ENCODE measurements around the gene MS4A4A. TPM values are rescaled to one million over a fixed set of nuclear protein-coding genes. Genes with fewer than 3 reads are reported as not detected.

MS4A4A gene
- polyA plus RNA-seq (2013, experiment 1 of 2) = not detected
- not detected for polyA plus RNA-seq (2013, experiment 2 of 2)

DNA sequence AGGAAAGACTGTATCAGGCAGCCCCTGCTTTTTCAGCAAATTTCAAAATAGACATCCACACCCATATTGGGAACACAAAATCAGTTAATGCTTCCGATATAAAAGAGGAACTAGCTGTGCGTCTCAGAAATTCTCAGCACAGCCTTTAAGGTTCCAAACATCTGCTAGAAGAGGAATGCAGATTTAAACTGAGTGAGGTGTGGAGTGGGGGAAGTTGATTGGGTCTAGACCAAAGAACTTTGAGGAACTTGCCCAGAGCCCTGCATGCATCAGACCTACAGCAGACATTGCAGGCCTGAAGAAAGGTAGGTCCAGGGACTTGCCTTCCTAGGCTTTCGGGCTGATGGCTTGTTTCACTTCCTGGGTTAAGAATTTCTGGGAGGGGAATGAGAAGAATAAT, at the start of gene MS4A4A:
Gene MS4A4A, plus strand, starts transcription at position 255 of the 400 bp plus-strand sequence. Its CDS starts 10 bp downstream, at position 265.
- H4K91ac ChIP-seq (ENCODE audit: low read depth, low read length, poor library complexity) = no peak within 1 kb of the TSS
- no peak within 1 kb of the TSS for H3K23ac ChIP-seq (ENCODE audit: low read depth, low read length, poor library complexity)
- no peak within 1 kb of the TSS for H3K14ac ChIP-seq (ENCODE audit: low read length)
- no peaks in the 10 kb centered on the region for H3K79me1 ChIP-seq (ENCODE audit: low read depth, low read length)
- no peak within 1 kb of the TSS for H2BK12ac ChIP-seq (ENCODE audit: low read length)
- H3K18ac ChIP-seq (ENCODE audit: low read length) = no peak within 1 kb of the TSS
- no peak within 1 kb of the TSS for H3K9ac ChIP-seq (ENCODE audit: low read depth, low read length, poor library complexity)
- no peak within 1 kb of the TSS for H2AK5ac ChIP-seq (ENCODE audit: low read depth, low read length)
- no peak within 1 kb of the TSS for H2BK5ac ChIP-seq (ENCODE audit: low read length)
- no peak within 1 kb of the TSS for H3K4me2 ChIP-seq (ENCODE audit: insufficient read depth, low read length, poor library complexity, severe bottlenecking)
- no peak within 1 kb of the TSS for H3K4me3 ChIP-seq (ENCODE audit: low read length in 2 of 2)
- H3K27me3 ChIP-seq (ENCODE audit: control insufficient read depth in 3 of 3, insufficient read depth in 3 of 3, low read depth in 1 of 3, low read length in 3 of 3) = no peaks in the 10 kb centered on the region
- H2BK120ac ChIP-seq (ENCODE audit: low read depth, low read length) = no peak within 1 kb of the TSS
- no peak for DNase-seq (ENCODE audit: low spot score)
- no peaks in the 10 kb centered on the region for H3K36me3 ChIP-seq (replicated peaks in 1 of 2; ENCODE audit: control insufficient read depth in 2 of 2, insufficient read depth in 2 of 2, low read length in 2 of 2)
- H3K27ac ChIP-seq (replicated peaks; ENCODE audit: low read length) = no peak within 1 kb of the TSS
- no peak within 1 kb of the TSS for H4K8ac ChIP-seq (ENCODE audit: low read depth, low read length)
- no peak within 1 kb of the TSS for H2BK15ac ChIP-seq (ENCODE audit: low read length)
- whole genome bisulfite sequencing, 2 donors (ENCODE audit: extremely low coverage in 2 of 2, insufficient read length in 2 of 2, insufficient replicate concordance in 1 of 2) = no CpG with 5 or more reads among the region's 3 CpGs
- no peak within 1 kb of the TSS for H3K4ac ChIP-seq (ENCODE audit: low read length)
- H3K4me1 ChIP-seq (ENCODE audit: control insufficient read depth in 2 of 2, insufficient read depth in 1 of 2, low read depth in 1 of 2, low read length in 2 of 2) = peaks cover 0 to 12% of the 10 kb centered on the region in 2 donors
- peaks cover 0 to 7% of the 10 kb centered on the region in 2 donors for H3K9me3 ChIP-seq (replicated peaks in 1 of 2; ENCODE audit: control insufficient read depth in 2 of 2, insufficient read depth in 1 of 2, low read depth in 1 of 2, low read length in 2 of 2)
- no peak within 1 kb of the TSS for H2AFZ ChIP-seq (ENCODE audit: low read length)

DNA sequence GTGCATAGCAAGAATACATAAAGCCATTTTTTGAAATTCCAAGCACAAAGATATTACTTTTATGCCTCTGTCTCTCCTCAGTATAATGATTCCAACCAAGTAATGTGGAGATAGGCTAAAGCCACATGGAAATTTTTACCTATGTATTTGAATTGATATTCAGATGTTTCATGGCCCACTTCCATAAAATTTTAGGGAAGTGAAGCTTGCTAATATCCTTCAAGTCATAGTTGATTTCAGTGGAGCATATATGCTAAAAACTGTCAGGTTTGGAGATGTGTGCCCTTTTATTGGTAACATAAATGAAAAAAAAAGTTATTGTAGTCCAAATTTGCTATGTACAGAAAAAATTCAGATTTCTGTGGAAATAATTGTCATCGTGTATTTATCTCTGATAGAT, 49.8 kb upstream of the MS4A4A start:
- no peak overlapping the region for H2AFZ ChIP-seq (ENCODE audit: low read length)
- no peak overlapping the region for H3K4me2 ChIP-seq (ENCODE audit: insufficient read depth, low read length, poor library complexity, severe bottlenecking)
- H2BK5ac ChIP-seq (ENCODE audit: low read length) = no peak overlapping the region
- H3K36me3 ChIP-seq (replicated peaks in 1 of 2; ENCODE audit: control insufficient read depth in 2 of 2, insufficient read depth in 2 of 2, low read length in 2 of 2) = no peaks in the 10 kb centered on the region
- H3K23ac ChIP-seq (ENCODE audit: low read depth, low read length, poor library complexity) = no peak overlapping the region
- no peak overlapping the region for H2BK120ac ChIP-seq (ENCODE audit: low read depth, low read length)
- H2BK12ac ChIP-seq (ENCODE audit: low read length) = no peak overlapping the region
- no peak overlapping the region for H3K14ac ChIP-seq (ENCODE audit: low read length)
- peaks cover 0 to 6% of the 10 kb centered on the region in 2 donors for H3K4me1 ChIP-seq (ENCODE audit: control insufficient read depth in 2 of 2, insufficient read depth in 1 of 2, low read depth in 1 of 2, low read length in 2 of 2)
- H3K9me3 ChIP-seq (replicated peaks in 1 of 2; ENCODE audit: control insufficient read depth in 2 of 2, insufficient read depth in 1 of 2, low read depth in 1 of 2, low read length in 2 of 2) = peaks cover 0 to 2% of the 10 kb centered on the region in 2 donors
- no peak overlapping the region for H3K27ac ChIP-seq (replicated peaks; ENCODE audit: low read length)
- H3K18ac ChIP-seq (ENCODE audit: low read length) = no peak overlapping the region
- no peaks in the 10 kb centered on the region for H3K27me3 ChIP-seq (ENCODE audit: control insufficient read depth in 3 of 3, insufficient read depth in 3 of 3, low read depth in 1 of 3, low read length in 3 of 3)
- no peak overlapping the region for H3K9ac ChIP-seq (ENCODE audit: low read depth, low read length, poor library complexity)
- no peaks in the 10 kb centered on the region for H3K79me1 ChIP-seq (ENCODE audit: low read depth, low read length)
- no peak overlapping the region for H3K4me3 ChIP-seq (ENCODE audit: low read length in 2 of 2)
- no peak overlapping the region for H2BK15ac ChIP-seq (ENCODE audit: low read length)
- DNase-seq (ENCODE audit: low spot score) = no peak
- H3K4ac ChIP-seq (ENCODE audit: low read length) = no peak overlapping the region
- no CpG with 5 or more reads among the region's 1 CpG for WGBS, 2 donors (ENCODE audit: extremely low coverage in 2 of 2, insufficient read length in 2 of 2, insufficient replicate concordance in 1 of 2)
- no peak overlapping the region for H4K91ac ChIP-seq (ENCODE audit: low read depth, low read length, poor library complexity)
- H2AK5ac ChIP-seq (ENCODE audit: low read depth, low read length) = no peak overlapping the region
- no peak overlapping the region for H4K8ac ChIP-seq (ENCODE audit: low read depth, low read length)

DNA sequence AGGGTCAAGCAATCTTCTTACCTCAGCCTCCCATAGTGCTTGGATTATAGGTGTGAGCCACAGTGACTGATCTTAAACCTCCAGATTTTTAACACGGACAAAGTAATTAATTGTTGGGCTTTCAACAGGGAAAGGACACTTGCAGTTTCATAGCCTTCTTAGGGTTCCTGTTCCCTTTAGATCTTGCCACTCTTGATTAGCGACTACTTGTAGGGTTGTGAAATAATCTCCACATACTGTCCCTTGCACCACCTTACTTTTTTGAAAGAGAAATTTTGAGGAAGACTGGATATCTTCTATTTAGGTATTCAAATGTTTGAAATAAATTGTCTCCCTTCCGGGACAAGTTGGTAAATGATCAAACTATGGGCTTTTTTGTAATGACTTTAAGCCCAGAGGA, 45.1 kb upstream of the MS4A4A start:
- Histone ChIP-seq H3K9me3 (replicated peaks in 1 of 2; ENCODE audit: control insufficient read depth in 2 of 2, insufficient read depth in 1 of 2, low read depth in 1 of 2, low read length in 2 of 2) (peaks cover 0 to 2% of the 10 kb centered on the region in 2 donors), H3K23ac (ENCODE audit: low read depth, low read length, poor library complexity) (no peak overlapping the region), H3K79me1 (ENCODE audit: low read depth, low read length) (no peaks in the 10 kb centered on the region), H2AFZ (ENCODE audit: low read length) (no peak overlapping the region), H3K4ac (ENCODE audit: low read length) (no peak overlapping the region), H2BK15ac (ENCODE audit: low read length) (no peak overlapping the region), H3K4me3 (ENCODE audit: low read length in 2 of 2) (no peak overlapping the region), H3K36me3 (replicated peaks in 1 of 2; ENCODE audit: control insufficient read depth in 2 of 2, insufficient read depth in 2 of 2, low read length in 2 of 2) (no peaks in the 10 kb centered on the region), H3K27ac (replicated peaks; ENCODE audit: low read length) (no peak overlapping the region), H3K4me1 (ENCODE audit: control insufficient read depth in 2 of 2, insufficient read depth in 1 of 2, low read depth in 1 of 2, low read length in 2 of 2) (no peaks in the 10 kb centered on the region), H3K4me2 (ENCODE audit: insufficient read depth, low read length, poor library complexity, severe bottlenecking) (no peak overlapping the region), H4K91ac (ENCODE audit: low read depth, low read length, poor library complexity) (no peak overlapping the region), H3K14ac (ENCODE audit: low read length) (no peak overlapping the region), H3K27me3 (ENCODE audit: control insufficient read depth in 3 of 3, insufficient read depth in 3 of 3, low read depth in 1 of 3, low read length in 3 of 3) (no peaks in the 10 kb centered on the region), H2BK5ac (ENCODE audit: low read length) (no peak overlapping the region), H3K18ac (ENCODE audit: low read length) (no peak overlapping the region), H2AK5ac (ENCODE audit: low read depth, low read length) (no peak overlapping the region), H2BK12ac (ENCODE audit: low read length) (no peak overlapping the region), H3K9ac (ENCODE audit: low read depth, low read length, poor library complexity) (no peak overlapping the region), H4K8ac (ENCODE audit: low read depth, low read length) (no peak overlapping the region), H2BK120ac (ENCODE audit: low read depth, low read length) (no peak overlapping the region)
- no CpG with 5 or more reads among the region's 3 CpGs for WGBS, 2 donors (ENCODE audit: extremely low coverage in 2 of 2, insufficient read length in 2 of 2, insufficient replicate concordance in 1 of 2)
- DNase-seq (ENCODE audit: low spot score) = no peak

DNA sequence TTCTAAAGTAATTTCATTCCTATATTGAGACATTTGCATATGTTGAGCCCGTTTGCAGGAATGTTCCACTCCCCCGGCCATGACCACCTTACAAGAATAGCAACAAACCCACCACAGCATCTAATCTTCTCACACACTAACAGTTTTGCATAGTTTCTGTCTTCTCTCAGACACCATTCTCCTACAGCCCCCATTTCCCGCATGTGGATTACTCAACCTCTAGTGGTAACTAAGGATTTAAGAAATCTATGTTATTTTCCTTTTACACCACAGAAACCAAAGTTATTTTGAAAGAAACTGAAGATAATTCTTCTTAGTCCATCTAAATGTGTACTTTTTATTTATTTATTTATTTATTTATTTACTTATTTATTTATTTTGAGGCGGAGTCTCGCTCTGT, 39.8 kb upstream of the MS4A4A start:
- no CpG with 5 or more reads among the region's 5 CpGs for WGBS, 2 donors (ENCODE audit: extremely low coverage in 2 of 2, insufficient read length in 2 of 2, insufficient replicate concordance in 1 of 2)
- Histone ChIP-seq H3K4me1 (ENCODE audit: control insufficient read depth in 2 of 2, insufficient read depth in 1 of 2, low read depth in 1 of 2, low read length in 2 of 2) (no peaks in the 10 kb centered on the region), H4K91ac (ENCODE audit: low read depth, low read length, poor library complexity) (no peak overlapping the region), H3K18ac (ENCODE audit: low read length) (no peak overlapping the region), H3K4me3 (ENCODE audit: low read length in 2 of 2) (no peak overlapping the region), H3K36me3 (replicated peaks in 1 of 2; ENCODE audit: control insufficient read depth in 2 of 2, insufficient read depth in 2 of 2, low read length in 2 of 2) (no peaks in the 10 kb centered on the region), H3K4me2 (ENCODE audit: insufficient read depth, low read length, poor library complexity, severe bottlenecking) (no peak overlapping the region), H2AFZ (ENCODE audit: low read length) (no peak overlapping the region), H2BK5ac (ENCODE audit: low read length) (no peak overlapping the region), H3K23ac (ENCODE audit: low read depth, low read length, poor library complexity) (no peak overlapping the region), H3K27me3 (ENCODE audit: control insufficient read depth in 3 of 3, insufficient read depth in 3 of 3, low read depth in 1 of 3, low read length in 3 of 3) (no peaks in the 10 kb centered on the region), H3K79me1 (ENCODE audit: low read depth, low read length) (no peaks in the 10 kb centered on the region), H3K9me3 (replicated peaks in 1 of 2; ENCODE audit: control insufficient read depth in 2 of 2, insufficient read depth in 1 of 2, low read depth in 1 of 2, low read length in 2 of 2) (no peaks in the 10 kb centered on the region), H2BK120ac (ENCODE audit: low read depth, low read length) (no peak overlapping the region), H3K14ac (ENCODE audit: low read length) (no peak overlapping the region), H3K4ac (ENCODE audit: low read length) (no peak overlapping the region), H4K8ac (ENCODE audit: low read depth, low read length) (no peak overlapping the region), H2AK5ac (ENCODE audit: low read depth, low read length) (no peak overlapping the region), H3K9ac (ENCODE audit: low read depth, low read length, poor library complexity) (no peak overlapping the region), H3K27ac (replicated peaks; ENCODE audit: low read length) (no peak overlapping the region), H2BK15ac (ENCODE audit: low read length) (no peak overlapping the region), H2BK12ac (ENCODE audit: low read length) (no peak overlapping the region)
- DNase-seq (ENCODE audit: low spot score) = no peak

Measured in neuronal stem cell (in vitro differentiated cells).